ENCODE results near the gene GLRX.

Gene GLRX

DNA sequence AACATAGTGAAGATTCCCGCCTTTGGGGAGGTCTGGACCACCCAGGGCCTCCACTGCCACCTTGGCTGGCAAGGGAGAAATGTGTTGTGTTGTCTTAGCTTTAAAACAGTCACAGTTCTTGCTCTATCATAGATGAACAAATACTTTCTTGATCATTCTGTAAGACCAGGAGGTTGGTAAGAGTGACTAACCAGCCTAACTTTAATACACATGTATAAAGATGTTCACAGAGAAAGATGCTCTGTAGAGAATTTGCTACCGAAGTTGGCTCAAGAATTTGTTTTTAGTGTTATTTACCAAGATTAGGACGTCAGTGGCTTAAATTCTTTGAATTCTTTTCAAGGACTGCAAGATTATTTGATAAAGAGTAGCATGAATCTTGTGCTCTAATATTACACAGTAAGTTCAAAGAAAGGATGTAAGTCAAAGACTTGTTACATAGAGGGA, 28.4 kb downstream of the GLRX start:
- H3K27ac Mint-ChIP-seq (ENCODE audit: low read depth), result no peak overlapping the region
- no peaks in the 10 kb centered on the region for H3K27me3 Mint-ChIP-seq
- no peaks in the 10 kb centered on the region for H3K4me1 Mint-ChIP-seq
- ATAC-seq (replicated peaks; ENCODE audit: extremely low read depth, poor library complexity, severe bottlenecking) (no peak), DNase-seq (ENCODE audit: low spot score in 2 of 2) (no peak)
- no peaks in the 10 kb centered on the region for H3K9me3 Mint-ChIP-seq
- H3K36me3 Mint-ChIP-seq (ENCODE audit: insufficient read depth), result no peaks in the 10 kb centered on the region
- H3K4me3 Mint-ChIP-seq, result no peak overlapping the region

DNA sequence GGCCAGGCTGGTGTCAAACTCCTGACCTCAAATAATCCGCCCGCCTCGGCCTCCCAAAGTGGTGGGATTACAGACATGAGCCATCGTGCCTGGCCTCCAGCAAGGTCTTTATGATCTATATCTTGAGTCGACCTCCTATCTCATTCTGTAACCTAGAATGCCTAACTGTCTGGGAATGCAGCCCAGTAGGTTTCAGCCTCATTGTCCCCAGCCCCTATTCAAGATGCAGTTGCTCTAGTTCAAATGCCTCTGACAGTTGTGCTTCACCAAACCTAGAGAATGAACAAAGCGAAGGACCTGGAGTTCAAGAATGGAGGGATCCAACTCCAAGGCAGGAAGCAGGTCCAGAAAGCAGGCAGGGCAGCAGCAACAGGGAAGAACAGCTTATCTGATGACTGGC, 30.8 kb downstream of the GLRX start:
- Mint-ChIP-seq H3K4me1 (no peaks in the 10 kb centered on the region), H3K27ac (ENCODE audit: low read depth) (no peak overlapping the region), H3K36me3 (ENCODE audit: insufficient read depth) (no peaks in the 10 kb centered on the region), H3K9me3 (no peaks in the 10 kb centered on the region), H3K27me3 (no peaks in the 10 kb centered on the region), H3K4me3 (no peak overlapping the region)
- DNase-seq (ENCODE audit: low spot score in 2 of 2) (no peak), ATAC-seq (replicated peaks; ENCODE audit: extremely low read depth, poor library complexity, severe bottlenecking) (no peak)

- H3K27me3 Mint-ChIP-seq, result no peaks in the 10 kb centered on the region
- no peaks in the 10 kb centered on the region for H3K9me3 Mint-ChIP-seq
- ATAC-seq (replicated peaks; ENCODE audit: extremely low read depth, poor library complexity, severe bottlenecking) (no peak), DNase-seq (ENCODE audit: low spot score in 2 of 2) (no peak)
- no peak overlapping the region for H3K4me3 Mint-ChIP-seq
- H3K27ac Mint-ChIP-seq (ENCODE audit: low read depth), result no peak overlapping the region
- H3K4me1 Mint-ChIP-seq, result peaks cover 6% of the 10 kb centered on the region
- H3K36me3 Mint-ChIP-seq (ENCODE audit: insufficient read depth), result peaks cover 1% of the 10 kb centered on the region
Measured at GRCh38 chr5:95788493-95788892, 34.0 kb downstream of the GLRX start.

- no peaks in the 10 kb centered on the region for H3K9me3 Mint-ChIP-seq
- no peaks in the 10 kb centered on the region for H3K27me3 Mint-ChIP-seq
- H3K36me3 Mint-ChIP-seq (ENCODE audit: insufficient read depth), result peaks cover 1% of the 10 kb centered on the region
- ATAC-seq (replicated peaks; ENCODE audit: extremely low read depth, poor library complexity, severe bottlenecking) (no peak), DNase-seq (ENCODE audit: low spot score in 2 of 2) (no peak)
- no peak overlapping the region for H3K4me3 Mint-ChIP-seq
- H3K27ac Mint-ChIP-seq (ENCODE audit: low read depth), result no peak overlapping the region
- H3K4me1 Mint-ChIP-seq, result peaks cover 6% of the 10 kb centered on the region
Measured at GRCh38 chr5:95786821-95787418, 35.6 kb downstream of the GLRX start.

- no peaks in the 10 kb centered on the region for H3K27me3 Mint-ChIP-seq
Measured at GRCh38 chr5:95784514-95785302, 37.8 kb downstream of the GLRX start.

GRCh38 chr5:95783661-95784060, 38.9 kb downstream of the GLRX start:
- no peak overlapping the region for H3K27ac Mint-ChIP-seq (ENCODE audit: low read depth)
- no peak for DNase-seq (ENCODE audit: low spot score in 2 of 2)
- no peak overlapping the region for H3K4me3 Mint-ChIP-seq

More at GRCh38 chr5:95784514-95785302, 37.8 kb downstream of the GLRX start:
- H3K36me3 Mint-ChIP-seq (ENCODE audit: insufficient read depth), result peaks cover 1% of the 10 kb centered on the region
- peaks cover 12% of the 10 kb centered on the region for H3K4me1 Mint-ChIP-seq
- no peak for DNase-seq (ENCODE audit: low spot score in 2 of 2)
- no peak overlapping the region for H3K4me3 Mint-ChIP-seq
- H3K27ac Mint-ChIP-seq (ENCODE audit: low read depth), result no peak overlapping the region
- H3K9me3 Mint-ChIP-seq, result no peaks in the 10 kb centered on the region
- ATAC-seq (replicated peaks; ENCODE audit: extremely low read depth, poor library complexity, severe bottlenecking), result no peak

DNA sequence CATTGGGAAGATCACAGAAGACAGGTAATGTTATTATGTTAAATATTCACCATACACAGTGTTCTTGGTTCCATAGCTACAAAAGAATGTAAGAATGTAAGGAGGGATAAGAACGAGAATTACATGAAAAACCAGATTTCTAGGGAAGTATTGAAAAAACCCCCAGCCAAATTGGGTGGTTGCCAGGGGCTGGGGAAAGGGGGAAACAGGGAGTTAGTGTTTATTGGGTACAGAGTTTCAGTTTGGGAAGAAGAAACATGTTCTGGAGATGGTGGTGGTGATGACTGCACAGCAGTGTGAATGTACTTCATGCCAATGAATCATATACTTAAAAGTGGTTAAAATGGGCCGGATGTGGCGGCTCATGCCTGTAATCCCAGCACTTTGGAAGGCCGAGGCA, 40.3 kb downstream of the GLRX start:
- Mint-ChIP-seq H3K27me3 (no peaks in the 10 kb centered on the region), H3K4me1 (peaks cover 18% of the 10 kb centered on the region), H3K9me3 (no peaks in the 10 kb centered on the region), H3K36me3 (ENCODE audit: insufficient read depth) (peaks cover 1% of the 10 kb centered on the region), H3K4me3 (no peak overlapping the region), H3K27ac (ENCODE audit: low read depth) (no peak overlapping the region)
- DNase-seq (ENCODE audit: low spot score in 2 of 2) (no peak), ATAC-seq (replicated peaks; ENCODE audit: extremely low read depth, poor library complexity, severe bottlenecking) (no peak)

More at GRCh38 chr5:95783661-95784060, 38.9 kb downstream of the GLRX start:
- H3K27me3 Mint-ChIP-seq, result no peaks in the 10 kb centered on the region
- H3K4me1 Mint-ChIP-seq, result peaks cover 18% of the 10 kb centered on the region
- ATAC-seq (replicated peaks; ENCODE audit: extremely low read depth, poor library complexity, severe bottlenecking), result no peak
- peaks cover 1% of the 10 kb centered on the region for H3K36me3 Mint-ChIP-seq (ENCODE audit: insufficient read depth)
- H3K9me3 Mint-ChIP-seq, result no peaks in the 10 kb centered on the region

DNA sequence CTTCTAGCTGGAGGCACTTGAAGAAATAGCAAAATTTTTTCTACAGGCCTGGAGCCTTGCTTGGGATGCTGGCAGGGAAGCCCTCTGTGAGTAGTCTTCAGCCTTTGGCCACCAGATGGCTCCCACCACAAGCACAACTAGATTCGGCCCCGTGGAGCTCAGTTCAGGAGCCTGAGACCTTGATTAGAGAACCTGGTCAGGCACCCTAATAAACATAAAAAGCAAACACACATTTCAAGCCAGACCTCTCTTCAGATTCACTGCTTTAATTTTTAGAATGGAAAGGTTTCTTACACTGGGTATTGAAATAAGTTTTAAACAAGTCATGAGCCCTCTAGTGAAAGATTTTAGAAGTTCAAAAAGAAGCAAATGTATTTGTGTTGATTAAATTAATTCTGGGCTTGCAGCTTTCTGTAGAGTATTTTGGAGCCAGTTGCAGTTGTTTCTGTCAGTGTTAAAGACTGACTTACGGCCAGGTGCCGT, 41.4 kb downstream of the GLRX start:
- no peaks in the 10 kb centered on the region for H3K36me3 Mint-ChIP-seq (ENCODE audit: insufficient read depth)
- ATAC-seq (replicated peaks; ENCODE audit: extremely low read depth, poor library complexity, severe bottlenecking) (peak; percentile 81), DNase-seq (ENCODE audit: low spot score in 2 of 2) (peak; percentile 49 to 53)
- H3K27ac Mint-ChIP-seq (ENCODE audit: low read depth), result no peak overlapping the region
- H3K4me3 Mint-ChIP-seq, result peak overlapping the region; percentile 20
- H3K4me1 Mint-ChIP-seq, result peaks cover 18% of the 10 kb centered on the region
- no peaks in the 10 kb centered on the region for H3K27me3 Mint-ChIP-seq
- H3K9me3 Mint-ChIP-seq, result no peaks in the 10 kb centered on the region

GRCh38 chr5:95780597-95780996, 41.9 kb downstream of the GLRX start:
- Mint-ChIP-seq H3K4me3 (no peak overlapping the region), H3K9me3 (no peaks in the 10 kb centered on the region), H3K36me3 (ENCODE audit: insufficient read depth) (no peaks in the 10 kb centered on the region), H3K27me3 (no peaks in the 10 kb centered on the region), H3K4me1 (peaks cover 13% of the 10 kb centered on the region), H3K27ac (ENCODE audit: low read depth) (no peak overlapping the region)
- DNase-seq (ENCODE audit: low spot score in 2 of 2) (no peak), ATAC-seq (replicated peaks; ENCODE audit: extremely low read depth, poor library complexity, severe bottlenecking) (no peak)

DNA sequence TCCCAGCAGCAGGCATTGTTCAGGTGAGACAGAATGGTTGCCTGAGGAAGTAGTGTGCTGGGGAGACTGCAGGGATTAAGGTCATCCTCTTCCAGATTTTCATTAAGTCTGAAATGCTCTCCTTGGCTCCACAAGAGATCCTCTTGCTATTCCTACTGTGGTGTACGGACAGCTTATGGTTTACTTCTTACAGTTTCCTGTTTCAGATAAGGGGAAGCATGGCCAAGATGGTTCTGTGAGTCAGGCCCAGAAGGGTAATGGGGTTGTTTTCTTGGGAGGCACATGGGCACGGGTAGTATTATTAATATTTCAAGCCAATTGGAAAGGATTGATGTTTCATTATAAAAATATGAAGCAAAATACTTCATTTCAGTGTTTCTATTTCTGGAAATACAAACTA, 42.9 kb downstream of the GLRX start:
- no peak overlapping the region for H3K4me3 Mint-ChIP-seq
- peaks cover 12% of the 10 kb centered on the region for H3K4me1 Mint-ChIP-seq
- no peaks in the 10 kb centered on the region for H3K27me3 Mint-ChIP-seq
- no peak for DNase-seq (ENCODE audit: low spot score in 2 of 2)
- ATAC-seq (replicated peaks; ENCODE audit: extremely low read depth, poor library complexity, severe bottlenecking), result no peak
- H3K27ac Mint-ChIP-seq (ENCODE audit: low read depth), result no peak overlapping the region
- no peaks in the 10 kb centered on the region for H3K9me3 Mint-ChIP-seq
- H3K36me3 Mint-ChIP-seq (ENCODE audit: insufficient read depth), result no peaks in the 10 kb centered on the region

- Mint-ChIP-seq H3K27me3 (no peaks in the 10 kb centered on the region), H3K4me3 (no peak overlapping the region), H3K4me1 (peaks cover 12% of the 10 kb centered on the region), H3K9me3 (no peaks in the 10 kb centered on the region), H3K36me3 (ENCODE audit: insufficient read depth) (no peaks in the 10 kb centered on the region), H3K27ac (ENCODE audit: low read depth) (no peak overlapping the region)
- DNase-seq (ENCODE audit: low spot score in 2 of 2) (no peak), ATAC-seq (replicated peaks; ENCODE audit: extremely low read depth, poor library complexity, severe bottlenecking) (no peak)
Measured at GRCh38 chr5:95778713-95779436, 43.7 kb downstream of the GLRX start.

DNA sequence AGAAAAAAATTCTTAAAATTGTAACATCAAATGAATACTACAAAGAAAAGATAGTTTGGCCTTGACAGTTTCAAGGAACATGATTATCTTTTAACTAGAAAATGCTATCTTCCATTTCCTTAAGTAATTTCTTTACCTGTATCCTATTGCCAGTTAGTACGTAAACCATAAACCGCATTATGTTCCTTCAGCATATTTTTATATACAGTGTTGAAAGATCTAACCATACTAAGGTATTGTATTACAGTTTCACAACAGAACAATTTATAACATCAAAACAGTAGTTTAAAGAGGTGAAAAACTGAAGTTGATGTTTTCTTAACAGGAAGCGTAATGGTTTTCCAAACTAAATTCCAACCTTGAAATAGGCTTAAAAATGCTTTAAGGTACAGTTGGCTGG, 45.1 kb downstream of the GLRX start:
- Mint-ChIP-seq H3K9me3 (no peaks in the 10 kb centered on the region), H3K4me1 (peaks cover 17% of the 10 kb centered on the region), H3K4me3 (no peak overlapping the region), H3K27me3 (no peaks in the 10 kb centered on the region), H3K27ac (ENCODE audit: low read depth) (no peak overlapping the region), H3K36me3 (ENCODE audit: insufficient read depth) (no peaks in the 10 kb centered on the region)
- DNase-seq (ENCODE audit: low spot score in 2 of 2) (no peak), ATAC-seq (replicated peaks; ENCODE audit: extremely low read depth, poor library complexity, severe bottlenecking) (no peak)
